WTC11 (cell line): ENCODE results near the gene PDGFRB. TPM values are rescaled to one million over a fixed set of nuclear protein-coding genes. Genes with fewer than 3 reads are reported as not detected.

Experiments used
- ATAC-seq: fragments of 200-7000 bp; cut with Tn5 transposase; 2 replicates; pipeline ENCODE4 v1.10.0; 2021; ENCODE audit warnings: mild to moderate bottlenecking, moderate library complexity
- CTCF ChIA-PET: fragments of 300-600 bp; sonication (Branson Sonifier 250); formaldehyde crosslinking; loops from one replicate; lab custom pipeline; 2021; ENCODE audit warnings: antibody characterized with exemption; lab: Charles Lee
- POLR2A ChIA-PET: fragments of 350-600 bp; sonication (Branson Sonifier 250); formaldehyde crosslinking; loops from one replicate; lab custom pipeline; 2021; ENCODE audit warnings: antibody characterized with exemption; lab: Charles Lee
- DNase-seq: peaks from one replicate; pipeline ENCODE4 v3.0.0; 2021; ENCODE audit warnings: low spot score
- H3K27ac Mint-ChIP-seq: 2 replicates; pipeline ENCODE4 v1.8.0; 2021; ENCODE audit warnings: mixed read lengths
- H3K27me3 Mint-ChIP-seq: 2 replicates; pipeline ENCODE4 v1.8.0; 2021; ENCODE audit warnings: low read depth, mild to moderate bottlenecking, moderate library complexity, mixed read lengths
- H3K36me3 Mint-ChIP-seq: 2 replicates; pipeline ENCODE4 v1.8.0; 2021; ENCODE audit warnings: mixed read lengths
- H3K4me1 Mint-ChIP-seq: 2 replicates; pipeline ENCODE4 v1.8.0; 2022; ENCODE audit warnings: mixed read lengths
- H3K4me3 Mint-ChIP-seq: 2 replicates; pipeline ENCODE4 v1.8.0; 2021; ENCODE audit warnings: mild to moderate bottlenecking, moderate library complexity, mixed read lengths
- H3K9me3 Mint-ChIP-seq: 2 replicates; pipeline ENCODE4 v1.8.0; 2021; ENCODE audit warnings: mixed read lengths
- AFF4 ChIP-seq: sonication (generic); formaldehyde crosslinking; IDR thresholded peaks from 2 replicates; pipeline ENCODE4 v1.8.1; 2023; ENCODE audit warnings: mild to moderate bottlenecking, missing genetic modification reagents, borderline replicate concordance
- ATF2 ChIP-seq: sonication (generic); formaldehyde crosslinking; IDR thresholded peaks from 2 replicates; pipeline ENCODE4 v1.8.1; 2022; ENCODE audit warnings: low read depth, missing genetic modification reagents, borderline replicate concordance
- ELF4 ChIP-seq: sonication (generic); formaldehyde crosslinking; IDR thresholded peaks from 2 replicates; pipeline ENCODE4 v1.8.1; 2022; ENCODE audit warnings: low read depth, mild to moderate bottlenecking, moderate library complexity, missing genetic modification reagents
- FOXK1 ChIP-seq: sonication (generic); formaldehyde crosslinking; IDR thresholded peaks from 2 replicates; pipeline ENCODE4 v1.8.0; 2022; ENCODE audit warnings: mild to moderate bottlenecking, moderate library complexity, missing genetic modification reagents
- NR3C1 ChIP-seq: sonication (generic); formaldehyde crosslinking; conservative IDR thresholded peaks from 2 replicates; pipeline ENCODE4 v1.8.1; 2023; ENCODE audit warnings: low read depth, mild to moderate bottlenecking, missing genetic modification reagents
- RORB ChIP-seq: fragments of 250-450 bp; sonication (Bioruptor Pico); IDR thresholded peaks from 2 replicates; pipeline ENCODE4 v1.9.0; 2021; ENCODE audit warnings: mild to moderate bottlenecking
- SP1 ChIP-seq: sonication (generic); formaldehyde crosslinking; conservative IDR thresholded peaks from 2 replicates; pipeline ENCODE4 v1.8.1; 2022; ENCODE audit warnings: missing genetic modification reagents
- ZBTB21 ChIP-seq: sonication (generic); formaldehyde crosslinking; IDR thresholded peaks from 2 replicates; pipeline ENCODE4 v1.8.1; 2023; ENCODE audit warnings: mild to moderate bottlenecking, missing genetic modification reagents, borderline replicate concordance
- ZNF121 ChIP-seq: sonication (generic); formaldehyde crosslinking; IDR thresholded peaks from 2 replicates; pipeline ENCODE4 v1.8.0; 2023; ENCODE audit warnings: missing genetic modification reagents
- ZNF232 ChIP-seq: sonication (generic); formaldehyde crosslinking; IDR thresholded peaks from 2 replicates; pipeline ENCODE4 v1.8.0; 2022; ENCODE audit warnings: mild to moderate bottlenecking, missing genetic modification reagents
- ZNF423 ChIP-seq: fragments of 250-450 bp; sonication (Bioruptor Pico); IDR thresholded peaks from 2 replicates; pipeline ENCODE4 v2.1.2; 2022; ENCODE audit warnings: mild to moderate bottlenecking, moderate library complexity
- ZNF671 ChIP-seq: fragments of 250-450 bp; sonication (Bioruptor Pico); IDR thresholded peaks from 2 replicates; pipeline ENCODE4 v1.8.0; 2021; ENCODE audit warnings: mild to moderate bottlenecking
- total RNA-seq: library from RNA; stranded (reverse); gene quantifications from 3 replicates; pipeline ENCODE4 v1.2.3, GENCODE V29; 2021
- TF ChIP-seq, protein P1 (sequence below): sonication (generic); formaldehyde crosslinking; IDR thresholded peaks from 2 replicates; pipeline ENCODE4 v1.8.1; 2023; ENCODE audit warnings: mild to moderate bottlenecking, missing genetic modification reagents, moderate library complexity
- TF ChIP-seq, protein P2 (sequence below): fragments of 250-450 bp; sonication (Bioruptor Pico); IDR thresholded peaks from 2 replicates; pipeline ENCODE4 v1.8.0; 2021; ENCODE audit warnings: mild to moderate bottlenecking
- TF ChIP-seq, protein P3 (sequence below): fragments of 250-450 bp; sonication (Bioruptor Pico); IDR thresholded peaks from 2 replicates; pipeline ENCODE4 v1.9.0; 2021; ENCODE audit warnings: mild to moderate bottlenecking
- TF ChIP-seq, protein P4 (sequence below): sonication (generic); formaldehyde crosslinking; IDR thresholded peaks from 2 replicates; pipeline ENCODE4 v1.8.0; 2022; ENCODE audit warnings: mild to moderate bottlenecking, missing genetic modification reagents
- TF ChIP-seq, protein P5 (sequence below): sonication (generic); formaldehyde crosslinking; IDR thresholded peaks from 2 replicates; pipeline ENCODE4 v1.8.1; 2022; ENCODE audit warnings: low read depth, mild to moderate bottlenecking, moderate library complexity, missing genetic modification reagents, borderline replicate concordance
- TF ChIP-seq, protein P6 (sequence below): fragments of 250-450 bp; sonication (Bioruptor Pico); conservative IDR thresholded peaks from 2 replicates; pipeline ENCODE4 v1.9.0; 2021; ENCODE audit warnings: mild to moderate bottlenecking

PDGFRB gene
- total RNA-seq, 1 experiment from 2014 or later: 5.1 TPM

- H3K4me1 Mint-ChIP-seq: no peaks in the 10 kb centered on the region
- no peak for TF ChIP-seq NR3C1
- TF ChIP-seq ZNF671 (CRISPR knock-in tag): no peak
- no peak for TF ChIP-seq ZNF423 (CRISPR knock-in tag)
- TF ChIP-seq AFF4 (CRISPR knock-in tag): no peak
- TF ChIP-seq ELF4 (CRISPR knock-in tag): no peak
- TF ChIP-seq, protein P1, sequence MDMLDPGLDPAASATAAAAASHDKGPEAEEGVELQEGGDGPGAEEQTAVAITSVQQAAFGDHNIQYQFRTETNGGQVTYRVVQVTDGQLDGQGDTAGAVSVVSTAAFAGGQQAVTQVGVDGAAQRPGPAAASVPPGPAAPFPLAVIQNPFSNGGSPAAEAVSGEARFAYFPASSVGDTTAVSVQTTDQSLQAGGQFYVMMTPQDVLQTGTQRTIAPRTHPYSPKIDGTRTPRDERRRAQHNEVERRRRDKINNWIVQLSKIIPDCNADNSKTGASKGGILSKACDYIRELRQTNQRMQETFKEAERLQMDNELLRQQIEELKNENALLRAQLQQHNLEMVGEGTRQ (CRISPR knock-in tag): no peak
- TF ChIP-seq, protein P2, sequence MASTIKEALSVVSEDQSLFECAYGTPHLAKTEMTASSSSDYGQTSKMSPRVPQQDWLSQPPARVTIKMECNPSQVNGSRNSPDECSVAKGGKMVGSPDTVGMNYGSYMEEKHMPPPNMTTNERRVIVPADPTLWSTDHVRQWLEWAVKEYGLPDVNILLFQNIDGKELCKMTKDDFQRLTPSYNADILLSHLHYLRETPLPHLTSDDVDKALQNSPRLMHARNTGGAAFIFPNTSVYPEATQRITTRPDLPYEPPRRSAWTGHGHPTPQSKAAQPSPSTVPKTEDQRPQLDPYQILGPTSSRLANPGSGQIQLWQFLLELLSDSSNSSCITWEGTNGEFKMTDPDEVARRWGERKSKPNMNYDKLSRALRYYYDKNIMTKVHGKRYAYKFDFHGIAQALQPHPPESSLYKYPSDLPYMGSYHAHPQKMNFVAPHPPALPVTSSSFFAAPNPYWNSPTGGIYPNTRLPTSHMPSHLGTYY (CRISPR knock-in tag): no peak
- TF ChIP-seq ZNF121 (CRISPR knock-in tag): no peak
- TF ChIP-seq RORB (CRISPR knock-in tag): no peak
- TF ChIP-seq, protein P3, sequence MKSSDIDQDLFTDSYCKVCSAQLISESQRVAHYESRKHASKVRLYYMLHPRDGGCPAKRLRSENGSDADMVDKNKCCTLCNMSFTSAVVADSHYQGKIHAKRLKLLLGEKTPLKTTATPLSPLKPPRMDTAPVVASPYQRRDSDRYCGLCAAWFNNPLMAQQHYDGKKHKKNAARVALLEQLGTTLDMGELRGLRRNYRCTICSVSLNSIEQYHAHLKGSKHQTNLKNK: no peak
- TF ChIP-seq, protein P4, sequence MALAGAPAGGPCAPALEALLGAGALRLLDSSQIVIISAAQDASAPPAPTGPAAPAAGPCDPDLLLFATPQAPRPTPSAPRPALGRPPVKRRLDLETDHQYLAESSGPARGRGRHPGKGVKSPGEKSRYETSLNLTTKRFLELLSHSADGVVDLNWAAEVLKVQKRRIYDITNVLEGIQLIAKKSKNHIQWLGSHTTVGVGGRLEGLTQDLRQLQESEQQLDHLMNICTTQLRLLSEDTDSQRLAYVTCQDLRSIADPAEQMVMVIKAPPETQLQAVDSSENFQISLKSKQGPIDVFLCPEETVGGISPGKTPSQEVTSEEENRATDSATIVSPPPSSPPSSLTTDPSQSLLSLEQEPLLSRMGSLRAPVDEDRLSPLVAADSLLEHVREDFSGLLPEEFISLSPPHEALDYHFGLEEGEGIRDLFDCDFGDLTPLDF (CRISPR knock-in tag): no peak
- no peak for TF ChIP-seq ZNF232
- TF ChIP-seq FOXK1 (CRISPR knock-in tag): no peak
- TF ChIP-seq SP1 (CRISPR knock-in tag): no peak
- TF ChIP-seq ATF2 (CRISPR knock-in tag): no peak
- TF ChIP-seq, protein P5, sequence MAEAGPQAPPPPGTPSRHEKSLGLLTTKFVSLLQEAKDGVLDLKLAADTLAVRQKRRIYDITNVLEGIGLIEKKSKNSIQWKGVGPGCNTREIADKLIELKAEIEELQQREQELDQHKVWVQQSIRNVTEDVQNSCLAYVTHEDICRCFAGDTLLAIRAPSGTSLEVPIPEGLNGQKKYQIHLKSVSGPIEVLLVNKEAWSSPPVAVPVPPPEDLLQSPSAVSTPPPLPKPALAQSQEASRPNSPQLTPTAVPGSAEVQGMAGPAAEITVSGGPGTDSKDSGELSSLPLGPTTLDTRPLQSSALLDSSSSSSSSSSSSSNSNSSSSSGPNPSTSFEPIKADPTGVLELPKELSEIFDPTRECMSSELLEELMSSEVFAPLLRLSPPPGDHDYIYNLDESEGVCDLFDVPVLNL (CRISPR knock-in tag): no peak
- TF ChIP-seq ZBTB21 (CRISPR knock-in tag): no peak
- TF ChIP-seq, protein P6, sequence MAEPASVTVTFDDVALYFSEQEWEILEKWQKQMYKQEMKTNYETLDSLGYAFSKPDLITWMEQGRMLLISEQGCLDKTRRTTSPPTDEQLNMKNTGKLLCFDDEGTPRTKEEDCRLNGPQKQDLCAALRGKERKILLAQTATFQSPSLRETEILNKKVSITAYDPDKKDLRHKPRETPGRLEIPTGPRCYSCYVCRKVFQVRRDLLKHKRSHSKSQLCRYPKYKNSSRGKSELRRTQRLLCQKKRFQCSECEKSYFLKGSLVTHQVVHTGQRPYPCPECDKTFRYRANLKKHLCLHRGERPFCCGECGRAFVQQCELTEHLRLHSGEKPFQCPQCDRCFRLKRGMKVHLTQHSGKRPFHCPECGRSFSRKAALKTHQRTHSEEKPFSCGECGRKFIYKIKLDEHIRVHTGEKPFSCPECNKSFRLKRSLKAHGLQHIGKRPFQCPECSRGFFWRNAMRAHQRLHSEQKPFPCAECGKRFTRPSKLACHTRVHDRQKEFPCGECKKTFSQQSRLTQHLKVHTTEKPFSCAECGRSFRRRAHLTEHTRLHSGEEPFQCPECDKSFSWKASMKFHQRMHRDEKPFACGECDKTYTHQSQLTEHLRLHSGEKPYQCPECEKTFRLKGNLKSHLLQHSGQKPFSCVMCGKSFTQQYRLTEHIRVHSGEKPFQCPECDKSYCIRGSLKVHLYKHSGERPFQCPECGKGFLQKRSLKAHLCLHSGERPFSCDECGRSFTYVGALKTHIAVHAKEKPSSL (CRISPR knock-in tag): no peak
- ChIA-PET POLR2A (no interaction called here), CTCF (no interaction called here)
- no peak overlapping the region for H3K27ac Mint-ChIP-seq
- no peaks in the 10 kb centered on the region for H3K27me3 Mint-ChIP-seq
- DNase-seq: no peak
- no peak overlapping the region for H3K4me3 Mint-ChIP-seq
- H3K36me3 Mint-ChIP-seq: no peaks in the 10 kb centered on the region
- no peak for ATAC-seq
- H3K9me3 Mint-ChIP-seq: no peaks in the 10 kb centered on the region
Measured at GRCh38 chr5:150073086-150073625, 82.5 kb downstream of the PDGFRB start.
